Kidney (tissue), 14 donors: Measurements from ENCODE around the gene MCAM. TPM values are rescaled to one million over a fixed set of nuclear protein-coding genes. Genes with fewer than 3 reads are reported as not detected.

ENCODE experiments used
- DNase-seq, 5 donors: peaks; one replicate each; pipeline ENCODE4 v3.0.0-alpha.2; 2013 to 2020
- FAIRE-seq: peaks from 2 replicates; lab custom pipeline; 2012; peaks lifted over from hg19 to GRCh38; lab: Jason Lieb, UNC
- H3K27ac ChIP-seq, 2 donors: one replicate each; pipeline ENCODE4 v1.7.0; 2013; ENCODE audit warnings: low read depth in 2 of 2, low read length in 2 of 2, inconsistent platforms in 1 of 2
- H3K27me3 ChIP-seq: one replicate; pipeline ENCODE4 v1.7.1; 2013; ENCODE audit warnings: low read length, inconsistent platforms; ENCODE audit not compliant: control insufficient read depth, insufficient read depth
- H3K36me3 ChIP-seq, 3 donors: one replicate each; pipeline versions ENCODE4 v1.7.0 to v1.7.1; 2013; ENCODE audit warnings: low read length in 3 of 3, control low read depth in 1 of 3, inconsistent platforms in 1 of 3; ENCODE audit not compliant: insufficient read depth in 3 of 3, control insufficient read depth in 2 of 3
- H3K4me1 ChIP-seq, 3 donors: one replicate each; pipeline versions ENCODE4 v1.7.0 to v1.7.1; 2013; ENCODE audit warnings: low read length in 3 of 3, inconsistent platforms in 1 of 3, low read depth in 1 of 3; ENCODE audit not compliant: control insufficient read depth in 2 of 3, insufficient read depth in 2 of 3
- H3K4me3 ChIP-seq, 3 donors: one replicate each; pipeline versions ENCODE4 v1.7.0 to v1.8.1; 2013; ENCODE audit warnings: low read length in 3 of 3, control low read depth in 1 of 3, inconsistent platforms in 1 of 3
- H3K9ac ChIP-seq, 3 donors: one replicate each; pipeline versions ENCODE4 v1.7.0 to v1.7.1; 2013; ENCODE audit warnings: low read length in 3 of 3, control low read depth in 1 of 3, inconsistent platforms in 1 of 3
- H3K9me3 ChIP-seq, 3 donors: one replicate each; pipeline versions ENCODE4 v1.7.0 to v1.7.1; 2013; ENCODE audit warnings: low read length in 3 of 3, control low read depth in 1 of 3, inconsistent platforms in 1 of 3; ENCODE audit not compliant: control insufficient read depth in 2 of 3, insufficient read depth in 1 of 3
- CTCF ChIP-seq: IDR thresholded peaks from 3 replicates; pipeline ENCODE4 v1.5.1; 2012; ENCODE audit warnings: mild to moderate bottlenecking, moderate library complexity, borderline replicate concordance; ENCODE audit not compliant: insufficient read depth; ENCODE audit errors: extremely low read depth
- intact Hi-C: fragments of 100-400 bp; cut with DNase I; formaldehyde crosslinking; loops from one replicate; pipeline ENCODE4 v1.11.1; 2022
- polyA plus RNA-seq: library from polyadenylated mRNA; stranded (reverse); fragments of 350-450 nt; fragmentation: Illumina TruSeq; extraction: RNeasy Lipid Tissue Mini Kit (QIAGEN cat#74804); gene quantifications from one replicate; pipeline ENCODE4 v1.2.3, GENCODE V29; 2014; ENCODE audit warnings: low read depth, low replicate concordance; ENCODE audit not compliant: insufficient read depth
- total RNA-seq: library from RNA; stranded (reverse); fragmentation: NEBNext Ultra II Directional; extraction: Animal tissue kit (Norgen Biotek cat#: 25700); gene quantifications from one replicate; pipeline ENCODE4 v1.2.1, GENCODE V29; 2021
- donor health status: control.
- donor health status: control.
- donor health status: control.
- donor health status: control.
- donor health status: control.
- donor health status: DM: yes; HTN: yes; CAD: no.
- donor health status: Normal renal cell carcinoma (clear cell type).

MCAM gene
- total and polyA plus RNA-seq, 2 donors from 2014 or later: 42.1 to 137 TPM

GRCh38 chr11:119352857-119353260 lies 35.9 kb upstream of the MCAM start:
- no peak for TF ChIP-seq CTCF
- peaks cover 0 to 7% (median 1%) of the 10 kb centered on the region in 3 donors for H3K36me3 ChIP-seq

GRCh38 chr11:119351232-119351631 lies 34.3 kb upstream of the MCAM start:
- DNase-seq (no peak), FAIRE-seq (no peak)
- no peak overlapping the region for H3K27ac ChIP-seq
- intact Hi-C loops: no loop called here
- no peaks in the 10 kb centered on the region for H3K36me3 ChIP-seq
- no peak overlapping the region for H3K9ac ChIP-seq
- H3K4me1 ChIP-seq: peaks cover 0 to 8% (median 4%) of the 10 kb centered on the region in 3 donors
- H3K4me3 ChIP-seq: no peak overlapping the region
- no peaks in the 10 kb centered on the region for H3K27me3 ChIP-seq
- TF ChIP-seq CTCF: no peak
- H3K9me3 ChIP-seq: no peaks in the 10 kb centered on the region

More at GRCh38 chr11:119352857-119353260, 35.9 kb upstream of the MCAM start:
- FAIRE-seq: no peak
- H3K27ac ChIP-seq: peak overlapping the region in 1 of 2 donors; percentile 36
- peaks cover 0 to 8% (median 7%) of the 10 kb centered on the region in 3 donors for H3K4me1 ChIP-seq
- no peaks in the 10 kb centered on the region for H3K27me3 ChIP-seq
- intact Hi-C loops: no loop called here
- H3K9me3 ChIP-seq: no peaks in the 10 kb centered on the region
- H3K4me3 ChIP-seq: no peak overlapping the region
- peak; percentile 69 to 85 (median 75) for DNase-seq
- H3K9ac ChIP-seq: no peak overlapping the region

GRCh38 chr11:119350302-119350701 lies 33.4 kb upstream of the MCAM start:
- no peaks in the 10 kb centered on the region for H3K27me3 ChIP-seq
- no peaks in the 10 kb centered on the region for H3K9me3 ChIP-seq
- no peak for TF ChIP-seq CTCF
- peaks cover 0 to 8% (median under 1%) of the 10 kb centered on the region in 3 donors for H3K4me1 ChIP-seq
- no peak overlapping the region for H3K4me3 ChIP-seq
- no peaks in the 10 kb centered on the region for H3K36me3 ChIP-seq
- no peak overlapping the region for H3K9ac ChIP-seq
- intact Hi-C loops: no loop called here
- no peak for FAIRE-seq
- DNase-seq: peak in 1 of 5 donors; percentile 17
- H3K27ac ChIP-seq: no peak overlapping the region
